Measurements from ENCODE around the gene PBX4.

DNA sequence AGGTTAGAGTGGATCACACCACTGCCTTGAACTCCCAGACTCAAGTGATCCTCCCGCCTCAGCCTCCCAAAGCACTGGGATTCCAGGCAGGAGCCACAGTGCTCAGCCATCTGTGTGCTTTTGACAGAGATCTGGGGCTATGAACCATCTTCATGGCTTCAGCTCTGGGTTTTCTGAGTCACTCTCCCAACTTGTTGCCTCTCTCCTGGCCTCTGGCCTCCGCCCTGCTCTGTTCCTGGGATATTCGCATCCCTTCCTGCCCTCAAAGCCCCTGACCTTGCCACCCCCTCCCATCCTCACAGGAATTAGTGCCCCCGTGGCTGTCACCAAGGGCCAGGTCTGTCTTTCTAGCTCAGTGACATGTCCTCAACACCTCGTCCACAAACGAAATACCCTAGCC is 30.7 kb upstream of the PBX4 start:
- TF ChIP-seq, protein P1, sequence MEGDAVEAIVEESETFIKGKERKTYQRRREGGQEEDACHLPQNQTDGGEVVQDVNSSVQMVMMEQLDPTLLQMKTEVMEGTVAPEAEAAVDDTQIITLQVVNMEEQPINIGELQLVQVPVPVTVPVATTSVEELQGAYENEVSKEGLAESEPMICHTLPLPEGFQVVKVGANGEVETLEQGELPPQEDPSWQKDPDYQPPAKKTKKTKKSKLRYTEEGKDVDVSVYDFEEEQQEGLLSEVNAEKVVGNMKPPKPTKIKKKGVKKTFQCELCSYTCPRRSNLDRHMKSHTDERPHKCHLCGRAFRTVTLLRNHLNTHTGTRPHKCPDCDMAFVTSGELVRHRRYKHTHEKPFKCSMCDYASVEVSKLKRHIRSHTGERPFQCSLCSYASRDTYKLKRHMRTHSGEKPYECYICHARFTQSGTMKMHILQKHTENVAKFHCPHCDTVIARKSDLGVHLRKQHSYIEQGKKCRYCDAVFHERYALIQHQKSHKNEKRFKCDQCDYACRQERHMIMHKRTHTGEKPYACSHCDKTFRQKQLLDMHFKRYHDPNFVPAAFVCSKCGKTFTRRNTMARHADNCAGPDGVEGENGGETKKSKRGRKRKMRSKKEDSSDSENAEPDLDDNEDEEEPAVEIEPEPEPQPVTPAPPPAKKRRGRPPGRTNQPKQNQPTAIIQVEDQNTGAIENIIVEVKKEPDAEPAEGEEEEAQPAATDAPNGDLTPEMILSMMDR (IDR thresholded peaks at IDR 0.05; ENCODE audit: insufficient read depth, low read length, poor library complexity, severe bottlenecking) = no peak
- no peak for TF ChIP-seq EZH2phosphoT487 (conservative IDR thresholded peaks at IDR 0.05; ENCODE audit: low read length)
